ENCODE results near the gene HSPA2.

Gene HSPA2

DNA sequence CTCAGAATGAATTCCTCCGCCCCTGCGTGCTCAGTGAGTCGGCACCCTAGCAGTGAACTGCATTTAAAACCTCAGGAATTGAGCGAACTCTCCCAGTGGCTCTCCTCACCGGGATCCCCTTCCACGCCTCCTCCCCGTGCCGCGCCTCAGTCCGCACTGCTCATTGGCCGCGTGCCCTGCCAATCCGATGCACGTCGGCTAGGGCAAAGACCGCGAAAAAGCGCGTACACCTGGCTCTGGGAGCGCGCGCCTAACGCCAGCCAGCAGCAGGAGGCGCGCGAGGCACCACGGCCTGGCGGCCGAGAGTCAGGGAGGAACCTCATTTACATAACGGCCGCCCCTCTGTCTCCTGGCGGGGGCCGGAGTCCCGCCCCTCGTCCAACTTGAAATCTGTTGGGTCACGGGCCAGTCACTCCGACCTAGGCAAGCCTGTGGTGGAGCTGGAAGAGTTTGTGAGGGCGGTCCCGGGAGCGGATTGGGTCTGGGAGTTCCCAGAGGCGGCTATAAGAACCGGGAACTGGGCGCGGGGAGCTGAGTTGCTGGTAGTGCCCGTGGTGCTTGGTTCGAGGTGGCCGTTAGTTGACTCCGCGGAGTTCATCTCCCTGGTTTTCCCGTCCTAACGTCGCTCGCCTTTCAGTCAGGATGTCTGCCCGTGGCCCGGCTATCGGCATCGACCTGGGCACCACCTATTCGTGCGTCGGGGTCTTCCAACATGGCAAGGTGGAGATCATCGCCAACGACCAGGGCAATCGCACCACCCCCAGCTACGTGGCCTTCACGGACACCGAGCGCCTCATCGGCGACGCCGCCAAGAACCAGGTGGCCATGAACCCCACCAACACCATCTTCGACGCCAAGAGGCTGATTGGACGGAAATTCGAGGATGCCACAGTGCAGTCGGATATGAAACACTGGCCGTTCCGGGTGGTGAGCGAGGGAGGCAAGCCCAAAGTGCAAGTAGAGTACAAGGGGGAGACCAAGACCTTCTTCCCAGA is at the start of gene HSPA2:
Gene HSPA2, plus strand, starts transcription at position 534 of the 995 bp plus-strand sequence. Its CDS starts 109 bp downstream, at position 643.
- in situ Hi-C loops (cut with HindIII; ENCODE audit: low sequenced_read_pairs) = loop anchor here (5.0 kb wide), 2 partner anchors 72 to 102 kb away; no protein-coding TSS in a partner anchor

DNA sequence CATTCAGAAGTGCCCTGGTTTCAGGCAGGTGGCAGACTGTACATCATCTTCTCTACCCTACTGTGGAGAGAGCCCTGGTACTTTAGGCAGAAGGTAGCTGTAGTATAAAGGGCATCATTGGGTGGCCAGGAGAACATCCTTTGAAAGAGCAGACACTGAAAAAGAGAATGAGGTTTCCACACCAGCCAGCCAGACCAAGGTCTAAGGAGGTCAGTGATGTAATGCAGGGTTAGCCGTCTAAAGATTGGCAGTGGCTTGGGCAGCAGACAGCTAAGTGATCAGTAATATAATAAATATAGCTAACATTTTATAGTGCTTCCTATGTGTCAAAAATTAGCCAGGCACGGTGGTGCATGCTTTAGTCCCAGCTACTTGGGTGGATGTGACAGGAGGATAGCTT is 48.9 kb upstream of the HSPA2 start:
- in situ Hi-C loops (cut with HindIII; ENCODE audit: low sequenced_read_pairs) = no loop called here

DNA sequence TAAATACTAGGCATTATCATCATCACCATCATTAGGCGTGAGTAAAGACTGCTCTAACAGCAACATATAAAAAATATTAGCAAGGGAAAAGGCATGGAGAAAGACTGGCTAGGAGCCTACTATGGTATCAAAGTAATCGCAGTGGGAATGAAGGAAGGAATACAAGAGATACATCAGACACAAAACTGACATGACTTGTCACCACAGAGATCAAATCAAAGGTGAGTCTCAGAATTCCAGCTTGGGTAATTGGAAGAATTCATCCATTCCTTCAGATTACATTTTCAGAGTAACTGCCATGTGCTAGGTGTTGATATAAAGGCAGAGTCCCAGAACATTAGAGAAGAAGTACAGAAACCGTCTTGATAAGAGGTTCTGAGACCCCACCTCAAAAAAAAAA is 47.1 kb upstream of the HSPA2 start:
- in situ Hi-C loops (cut with HindIII; ENCODE audit: low sequenced_read_pairs) = no loop called here

DNA sequence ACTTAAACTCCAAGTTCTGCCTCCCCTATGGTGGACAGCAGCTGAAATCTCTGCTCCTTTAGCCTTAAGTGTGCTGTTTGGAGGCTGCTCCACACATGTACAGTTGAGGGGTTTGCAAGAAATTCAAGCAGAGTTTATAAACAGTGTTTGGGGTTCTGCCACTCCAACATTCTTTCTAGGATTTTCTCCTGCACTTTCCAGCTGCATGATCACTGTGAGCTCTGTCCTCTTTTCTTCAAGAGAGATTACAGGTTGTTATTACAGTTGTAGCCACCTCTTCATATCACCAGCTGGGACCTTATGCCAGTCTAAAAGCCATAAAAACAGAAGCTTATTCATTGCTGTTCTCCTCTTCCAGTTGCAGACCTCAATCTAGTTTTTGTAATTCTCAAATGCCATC is 45.3 kb upstream of the HSPA2 start:
- in situ Hi-C loops (cut with HindIII; ENCODE audit: low sequenced_read_pairs) = no loop called here

DNA sequence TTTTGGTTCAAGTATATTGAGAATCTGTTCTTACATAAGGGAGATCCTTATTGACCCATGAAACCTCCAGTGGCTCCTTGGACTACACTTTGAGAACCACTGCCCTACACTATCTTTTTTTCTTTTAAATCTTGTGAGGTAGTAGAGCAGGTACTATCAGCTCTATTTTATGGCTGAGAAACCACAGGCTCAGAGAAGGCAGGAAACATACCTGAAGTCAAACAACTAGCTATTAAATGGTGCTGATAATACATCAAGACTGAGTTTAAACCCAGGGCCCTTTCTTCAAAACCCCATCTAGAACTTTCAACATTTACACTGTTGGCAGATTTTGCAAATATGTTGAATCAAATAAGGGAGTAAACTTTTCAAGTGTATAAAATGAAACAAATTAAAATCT is 43.8 kb upstream of the HSPA2 start:
- in situ Hi-C loops (cut with HindIII; ENCODE audit: low sequenced_read_pairs) = no loop called here

- in situ Hi-C loops (cut with HindIII; ENCODE audit: low sequenced_read_pairs) = no loop called here
These were observed 40.5 kb upstream of the HSPA2 start for GRCh38 chr14:64500088-64500487.

DNA sequence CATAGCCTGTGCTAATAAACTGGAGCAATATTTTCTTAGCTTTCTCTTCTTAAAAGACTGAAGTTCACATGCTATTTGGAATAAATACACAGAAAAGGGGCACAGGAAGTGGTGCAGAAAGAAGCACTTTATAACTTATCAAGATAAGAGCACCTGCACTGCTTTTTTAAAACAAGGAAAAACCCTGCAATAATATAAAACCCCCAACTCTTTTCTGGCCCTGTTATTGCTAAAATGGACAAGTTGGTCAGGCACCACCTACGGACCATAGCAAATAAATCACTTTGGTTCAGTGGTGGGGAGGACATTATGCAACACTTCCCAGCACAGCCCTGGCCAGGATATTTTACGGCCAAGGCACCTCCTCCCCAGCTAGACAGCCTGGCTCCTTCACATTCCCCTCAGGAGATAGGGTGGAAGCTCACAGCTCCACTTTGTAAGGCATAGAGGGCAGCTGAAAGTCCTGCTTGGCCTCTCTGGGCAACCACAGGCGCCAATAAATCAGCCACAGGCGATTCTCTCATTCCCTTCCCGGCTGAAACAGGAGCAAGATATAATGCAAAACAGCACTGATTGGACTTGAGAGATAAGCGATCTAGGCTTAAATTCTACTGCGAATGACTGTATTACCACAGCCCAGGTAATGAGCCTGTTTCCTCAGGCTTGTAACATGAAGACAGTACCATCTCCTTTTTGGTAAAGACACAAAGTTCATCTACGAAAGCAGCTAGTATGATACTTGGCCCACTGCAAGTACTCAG is 39.0 kb upstream of the HSPA2 start:
- in situ Hi-C loops (cut with HindIII; ENCODE audit: low sequenced_read_pairs) = no loop called here

GRCh38 chr14:64502456-64502855 is 38.1 kb upstream of the HSPA2 start:
- in situ Hi-C loops (cut with HindIII; ENCODE audit: low sequenced_read_pairs) = no loop called here

- in situ Hi-C loops (cut with HindIII; ENCODE audit: low sequenced_read_pairs) = no loop called here
These were observed 37.6 kb upstream of the HSPA2 start for GRCh38 chr14:64502887-64503433.

- in situ Hi-C loops (cut with HindIII; ENCODE audit: low sequenced_read_pairs) = no loop called here
These were observed 36.9 kb upstream of the HSPA2 start, which contains the start of gene ZBTB25 for GRCh38 chr14:64503434-64504309. ZBTB25 (minus strand) TSS chr14:64503838; CDS start chr14:64490533, 13,305 bp downstream.

DNA sequence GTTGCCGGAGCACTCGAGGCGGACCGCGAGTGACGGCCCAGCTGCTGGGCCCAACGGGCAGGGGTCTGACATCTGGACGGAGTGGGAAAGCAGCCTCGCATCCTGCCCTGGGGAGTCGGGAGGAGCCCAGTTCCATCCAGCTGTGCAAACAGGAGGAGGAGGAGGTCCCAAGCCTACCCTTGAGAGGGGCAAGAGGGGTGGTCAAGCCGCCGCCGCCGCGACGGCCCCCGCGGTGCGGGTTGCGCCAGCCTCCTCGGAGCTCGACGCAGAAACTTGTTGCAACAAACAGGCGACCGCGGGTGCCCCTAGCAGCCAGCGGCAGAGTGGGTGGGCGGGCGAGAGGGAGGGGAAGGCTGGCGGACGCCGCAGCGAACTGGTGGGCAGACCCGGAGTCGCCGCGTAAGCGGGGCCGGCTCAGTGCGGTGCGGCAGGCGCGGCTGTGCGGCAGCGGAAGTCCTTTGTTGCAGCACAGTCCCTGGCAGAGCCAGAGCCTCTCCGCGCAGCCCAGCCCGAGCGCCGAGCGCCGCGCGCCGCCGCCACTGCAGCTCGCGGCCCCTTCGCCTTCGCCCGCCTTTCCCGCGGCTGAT is 36.1 kb upstream of the HSPA2 start, which contains the start of gene ZBTB1:
Gene ZBTB1, plus strand, starts transcription at position 461 of the 587 bp plus-strand sequence. CDS start 16,735 bp downstream, outside the sequence.
- in situ Hi-C loops (cut with HindIII; ENCODE audit: low sequenced_read_pairs) = no loop called here

DNA sequence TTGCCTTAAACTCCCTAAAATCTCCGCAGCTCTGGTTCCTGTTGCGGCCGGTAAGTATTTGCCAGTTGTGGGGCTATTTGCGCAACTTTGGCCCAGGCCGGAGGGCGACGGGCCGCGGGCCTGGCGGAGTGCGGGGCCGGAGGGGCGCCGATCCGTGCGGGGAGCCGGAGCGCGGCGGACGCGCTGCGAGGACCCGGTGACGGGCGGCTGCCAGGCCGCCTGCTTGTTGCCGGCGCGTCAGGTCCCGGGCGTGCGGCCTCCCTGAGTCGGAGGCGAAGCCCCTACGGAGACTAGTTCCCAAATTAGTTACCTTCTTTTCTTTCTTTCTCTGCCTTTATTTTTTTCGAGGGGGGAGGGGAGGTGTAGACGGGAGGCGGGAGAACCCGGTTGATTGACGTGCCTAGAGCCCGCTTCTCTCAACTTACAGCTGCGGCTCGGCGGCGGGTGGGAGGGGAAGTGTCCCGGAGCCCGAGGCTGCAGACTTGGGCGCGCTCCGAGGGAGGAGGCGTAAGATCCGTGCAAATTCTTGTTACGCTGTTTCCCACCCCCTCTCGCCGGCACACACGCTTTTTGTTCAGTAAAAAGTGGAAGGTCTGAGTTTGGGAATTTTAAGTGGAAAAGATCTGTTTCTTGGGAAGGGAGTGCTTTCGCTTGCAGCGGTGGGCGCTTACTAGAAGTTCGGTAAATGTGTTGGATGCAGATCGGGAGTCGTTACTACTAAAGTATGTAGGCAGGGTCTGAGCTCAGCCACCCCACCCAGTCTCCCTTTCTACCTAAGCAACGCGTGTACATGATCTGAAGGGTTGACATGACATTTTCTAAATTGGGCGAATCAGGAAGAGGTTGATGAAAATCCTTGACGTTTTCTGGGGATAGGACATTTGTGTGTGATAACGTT is 35.4 kb upstream of the HSPA2 start:
- in situ Hi-C loops (cut with HindIII; ENCODE audit: low sequenced_read_pairs) = no loop called here

- in situ Hi-C loops (cut with HindIII; ENCODE audit: low sequenced_read_pairs) = no loop called here
These were observed 33.8 kb upstream of the HSPA2 start for GRCh38 chr14:64506721-64507120.

GRCh38 chr14:64507376-64508156 is 33.0 kb upstream of the HSPA2 start:
- in situ Hi-C loops (cut with HindIII; ENCODE audit: low sequenced_read_pairs) = no loop called here

- in situ Hi-C loops (cut with HindIII; ENCODE audit: low sequenced_read_pairs) = no loop called here
These were observed 32.2 kb upstream of the HSPA2 start for GRCh38 chr14:64508215-64508776.

DNA sequence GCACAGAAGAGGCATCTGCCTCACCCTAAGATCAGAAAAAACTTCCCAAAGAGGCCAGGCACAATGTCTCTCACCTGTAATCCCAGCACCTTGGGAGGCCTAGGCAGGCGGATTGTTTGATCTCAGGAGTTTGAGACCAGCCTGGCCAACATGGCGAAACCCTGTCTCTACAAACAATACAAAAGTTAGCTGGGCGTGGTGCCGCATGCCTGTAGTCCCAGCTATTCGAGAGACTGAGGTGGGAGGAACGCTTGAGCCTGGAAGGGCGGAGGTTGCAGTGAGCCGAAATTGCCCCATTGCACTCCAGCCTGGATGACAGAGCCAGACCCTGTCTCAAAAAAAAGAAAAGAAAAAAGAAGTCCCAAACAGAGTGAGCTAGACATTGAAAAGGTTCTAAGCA is 31.5 kb upstream of the HSPA2 start:
- in situ Hi-C loops (cut with HindIII; ENCODE audit: low sequenced_read_pairs) = no loop called here

DNA sequence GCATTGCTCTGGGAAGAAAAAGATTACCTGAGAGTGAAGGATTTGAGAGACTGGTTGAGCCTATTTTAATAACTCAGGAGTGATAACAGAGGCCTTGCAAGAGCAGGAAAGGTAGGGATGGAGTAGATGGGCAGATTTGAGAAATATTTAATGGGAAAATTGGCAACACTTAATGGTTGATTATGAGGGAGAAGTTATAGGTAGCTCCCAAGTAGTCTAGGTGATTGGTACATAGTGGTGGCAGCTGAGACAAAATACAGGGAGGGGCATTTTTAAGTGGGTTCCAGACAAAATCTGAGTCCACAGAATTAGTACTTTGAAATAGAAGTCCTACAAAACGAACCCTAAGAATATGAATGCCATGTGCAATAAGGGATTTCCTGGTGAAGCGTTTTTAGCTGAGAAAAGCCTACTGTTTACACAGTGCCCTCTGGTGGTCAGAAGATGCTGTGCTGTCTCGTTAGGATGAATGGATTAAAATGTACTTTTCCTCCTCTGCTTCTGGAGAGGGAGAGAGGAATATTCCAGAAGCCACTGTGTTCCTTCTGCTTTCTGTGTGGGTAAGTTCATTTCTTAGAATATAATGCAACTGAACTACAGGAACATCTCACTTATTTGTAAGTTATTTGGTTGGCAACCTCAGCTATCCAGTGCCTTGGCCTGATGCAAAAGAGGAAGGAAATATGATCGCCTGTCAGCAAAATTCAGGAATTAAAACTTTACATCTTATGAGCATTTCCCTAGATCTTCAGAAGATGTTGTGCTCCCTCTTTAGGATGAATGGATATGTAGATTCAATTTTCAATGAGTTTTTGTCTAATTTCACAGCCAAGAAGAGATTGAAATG is 29.5 kb upstream of the HSPA2 start:
- in situ Hi-C loops (cut with HindIII; ENCODE audit: low sequenced_read_pairs) = no loop called here

Measured in endothelial cell of hepatic sinusoid (primary cell).